Lower leg skin (tissue), 3 donors: ENCODE data around the gene OR5AU1.

Source experiments
- POLR2A ChIP-seq, 2 donors: fragments of 450-650 bp; IDR thresholded peaks; one replicate each; pipeline ENCODE4 v1.6.1; 2016 to 2017; ENCODE audit warnings: antibody characterized with exemption in 2 of 2, mild to moderate bottlenecking in 1 of 2, moderate library complexity in 1 of 2
- TF ChIP-seq, protein P1 (sequence below), 3 donors: fragments of 450-650 bp; IDR thresholded peaks; one replicate each; pipeline ENCODE4 v1.5.1; 2016; ENCODE audit warnings: antibody characterized with exemption in 3 of 3, mild to moderate bottlenecking in 3 of 3, moderate library complexity in 2 of 3

DNA sequence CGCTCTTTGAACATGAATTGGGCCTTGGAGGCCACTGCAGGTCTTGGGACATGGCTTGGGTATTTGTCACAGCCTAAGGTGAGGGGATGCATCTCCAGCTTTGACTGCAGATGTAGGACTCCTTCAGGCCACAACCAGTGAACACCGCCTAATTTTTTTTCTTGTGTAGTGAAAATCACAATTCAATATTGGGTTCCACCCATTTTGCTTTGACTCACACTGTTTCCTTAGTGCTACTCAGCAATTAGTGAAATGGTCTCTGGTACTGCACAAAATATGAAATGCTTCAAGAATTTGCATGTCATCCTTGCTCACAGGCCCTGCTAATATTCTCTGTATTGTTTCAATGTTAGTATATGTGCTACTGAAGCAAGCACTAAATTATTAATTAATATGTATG lies 42.5 kb downstream of the OR5AU1 start:
- TF ChIP-seq, protein P1, sequence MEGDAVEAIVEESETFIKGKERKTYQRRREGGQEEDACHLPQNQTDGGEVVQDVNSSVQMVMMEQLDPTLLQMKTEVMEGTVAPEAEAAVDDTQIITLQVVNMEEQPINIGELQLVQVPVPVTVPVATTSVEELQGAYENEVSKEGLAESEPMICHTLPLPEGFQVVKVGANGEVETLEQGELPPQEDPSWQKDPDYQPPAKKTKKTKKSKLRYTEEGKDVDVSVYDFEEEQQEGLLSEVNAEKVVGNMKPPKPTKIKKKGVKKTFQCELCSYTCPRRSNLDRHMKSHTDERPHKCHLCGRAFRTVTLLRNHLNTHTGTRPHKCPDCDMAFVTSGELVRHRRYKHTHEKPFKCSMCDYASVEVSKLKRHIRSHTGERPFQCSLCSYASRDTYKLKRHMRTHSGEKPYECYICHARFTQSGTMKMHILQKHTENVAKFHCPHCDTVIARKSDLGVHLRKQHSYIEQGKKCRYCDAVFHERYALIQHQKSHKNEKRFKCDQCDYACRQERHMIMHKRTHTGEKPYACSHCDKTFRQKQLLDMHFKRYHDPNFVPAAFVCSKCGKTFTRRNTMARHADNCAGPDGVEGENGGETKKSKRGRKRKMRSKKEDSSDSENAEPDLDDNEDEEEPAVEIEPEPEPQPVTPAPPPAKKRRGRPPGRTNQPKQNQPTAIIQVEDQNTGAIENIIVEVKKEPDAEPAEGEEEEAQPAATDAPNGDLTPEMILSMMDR (IDR thresholded peaks at IDR 0.05): no peak
- TF ChIP-seq POLR2A (IDR thresholded peaks at IDR 0.05): no peak
